ENCODE data around the gene SERINC5.

DNA sequence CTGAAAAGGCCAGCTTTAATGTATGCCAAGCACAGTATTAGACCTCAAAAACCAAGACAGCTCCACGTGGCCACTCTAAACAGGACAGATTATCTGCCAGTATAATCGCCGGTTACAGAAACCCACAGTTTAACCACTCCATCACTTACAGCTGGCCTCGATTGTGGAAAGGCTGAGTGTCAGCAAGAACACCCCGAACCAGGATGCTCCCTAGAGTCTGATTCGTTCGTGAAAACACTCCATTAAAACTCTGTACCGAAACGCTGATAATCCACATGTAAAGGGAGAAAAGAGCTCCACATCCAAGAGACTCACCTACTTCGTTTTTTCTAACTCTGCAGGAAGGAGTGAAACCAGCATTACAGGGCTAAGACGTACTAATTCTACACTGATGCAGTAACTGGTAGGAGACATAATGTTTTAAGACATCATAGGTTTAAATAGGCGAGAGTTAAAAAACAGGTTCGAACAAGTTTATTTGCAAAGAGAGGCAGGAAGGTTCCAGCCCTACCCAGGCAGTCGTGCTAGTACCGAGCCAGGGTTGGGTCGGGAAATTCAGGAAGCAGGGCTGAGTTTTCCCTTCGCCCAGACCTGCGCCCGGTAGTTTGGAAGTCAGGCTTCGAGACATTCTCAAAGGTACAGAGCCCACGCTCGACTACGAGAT, 949 bp downstream of the SERINC5 start:
- TF ChIP-seq POLR2AphosphoS5 (IDR thresholded peaks at IDR 0.05; ENCODE audit: borderline replicate concordance, low read depth, low read length) (no peak), EZH2 (IDR thresholded peaks at IDR 0.05) (no peak)
